Measurements from ENCODE around the gene ATP2B3.
A peak's percentile ranks its signal among the peaks of the same experiment; 100 is the strongest.
"Not testable (repeated sequence)": the region's sequence is repeated elsewhere in the genome, so short reads cannot be mapped to it uniquely, and the experiment has no call there.

Gene ATP2B3

DNA sequence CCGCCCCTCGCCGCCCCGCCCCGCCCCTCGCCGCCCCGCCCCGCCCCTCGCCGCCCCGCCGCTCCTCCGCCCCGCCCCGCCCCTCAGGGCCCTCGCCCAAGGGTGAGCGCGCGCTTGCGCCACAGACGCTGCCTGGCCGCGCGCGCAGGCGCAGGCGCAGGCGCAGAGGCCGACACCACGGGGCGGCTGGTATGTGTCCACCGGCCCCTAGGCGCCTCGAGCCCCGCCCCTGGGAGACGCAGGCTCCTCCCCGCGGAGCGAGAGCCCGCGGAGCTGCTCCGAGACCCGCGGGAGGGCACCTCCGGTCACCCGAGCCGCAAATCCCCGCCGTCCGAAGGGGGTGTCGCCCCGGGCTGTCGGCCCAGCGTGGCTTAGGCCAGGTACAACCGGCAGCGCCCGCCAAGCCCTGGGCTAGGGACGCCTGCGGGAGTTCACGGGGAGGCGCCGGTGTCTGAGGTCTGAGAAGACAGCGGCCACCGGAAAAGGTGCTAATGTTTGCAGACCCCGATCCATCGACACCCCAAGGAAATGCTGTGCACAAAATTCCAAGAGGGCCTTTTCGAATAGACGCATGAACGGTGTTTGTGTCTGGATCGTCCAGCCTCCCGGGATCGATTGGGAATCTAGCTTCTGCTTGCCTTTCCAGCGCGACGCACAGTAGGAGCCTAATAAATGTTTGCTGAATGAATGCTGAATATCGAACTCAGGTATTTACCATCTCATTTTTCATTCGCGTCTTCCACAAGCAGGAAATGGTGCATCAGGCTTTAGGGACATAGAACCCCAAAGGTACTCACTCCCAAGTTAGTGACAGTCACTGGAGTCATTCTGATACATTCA lies 82.0 kb downstream of the ATP2B3 start:
- peak; percentile 66 for DNase-seq

DNA sequence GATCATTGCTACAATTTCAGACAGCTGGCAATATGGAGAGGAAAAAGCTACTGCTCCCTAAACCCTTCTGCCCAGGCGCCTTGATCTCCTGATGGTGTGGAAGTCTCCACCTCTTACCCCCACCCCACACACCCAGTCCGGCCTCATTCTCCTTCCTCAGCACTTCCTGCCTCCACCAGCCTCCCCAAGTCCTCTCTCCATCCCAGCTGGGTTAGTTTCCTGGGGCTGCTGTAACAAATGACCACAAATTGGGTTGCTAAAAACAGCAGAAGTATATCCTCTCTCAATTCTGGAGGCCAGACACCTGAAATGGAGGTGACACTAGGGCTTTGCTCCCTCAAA lies 82.6 kb downstream of the ATP2B3 start:
- DNase-seq, result no peak

DNA sequence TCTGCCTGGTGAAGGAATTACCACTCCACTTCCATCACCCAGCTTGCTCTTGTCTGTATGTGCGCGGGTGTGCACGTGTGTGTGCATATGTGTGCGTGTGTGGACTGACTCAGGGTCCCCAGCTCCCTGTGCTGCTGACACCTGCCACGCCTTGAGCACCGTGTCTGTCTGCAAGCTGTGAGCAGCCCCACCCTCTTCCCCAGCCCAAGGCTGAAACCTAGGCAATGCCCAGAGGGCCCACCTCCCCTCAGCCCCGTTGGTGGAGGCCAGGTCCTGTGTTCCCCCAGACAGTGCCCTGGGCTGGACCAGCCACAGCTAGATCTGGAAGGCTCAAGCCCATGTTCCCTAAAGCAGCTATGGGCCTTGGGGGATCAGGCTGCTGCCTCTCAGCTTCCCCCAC lies 83.5 kb downstream of the ATP2B3 start:
- DNase-seq, result no peak

- no peak for DNase-seq
These were observed 84.2 kb downstream of the ATP2B3 start for GRCh38 chrX:153601511-153602110.

DNA sequence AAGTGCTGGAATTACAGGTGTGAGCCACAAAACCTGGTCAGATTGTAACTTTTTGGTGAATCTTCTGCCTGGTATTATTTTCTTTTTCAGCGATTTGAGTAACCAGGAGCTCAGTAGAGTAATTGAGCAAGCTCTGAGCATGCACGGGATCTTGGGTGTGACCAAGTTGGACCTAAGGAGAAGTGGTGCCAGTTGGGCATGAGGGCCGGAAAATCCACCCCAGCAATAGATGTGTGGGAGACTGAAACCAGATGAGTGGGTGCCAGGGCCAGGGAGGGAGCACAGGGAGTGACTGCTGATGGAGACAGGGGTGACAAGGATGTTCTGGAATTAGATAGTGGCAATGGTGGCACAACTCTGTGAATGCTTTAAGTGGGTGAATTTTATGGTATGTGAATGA lies 85.2 kb downstream of the ATP2B3 start:
- DNase-seq, result no peak

DNA sequence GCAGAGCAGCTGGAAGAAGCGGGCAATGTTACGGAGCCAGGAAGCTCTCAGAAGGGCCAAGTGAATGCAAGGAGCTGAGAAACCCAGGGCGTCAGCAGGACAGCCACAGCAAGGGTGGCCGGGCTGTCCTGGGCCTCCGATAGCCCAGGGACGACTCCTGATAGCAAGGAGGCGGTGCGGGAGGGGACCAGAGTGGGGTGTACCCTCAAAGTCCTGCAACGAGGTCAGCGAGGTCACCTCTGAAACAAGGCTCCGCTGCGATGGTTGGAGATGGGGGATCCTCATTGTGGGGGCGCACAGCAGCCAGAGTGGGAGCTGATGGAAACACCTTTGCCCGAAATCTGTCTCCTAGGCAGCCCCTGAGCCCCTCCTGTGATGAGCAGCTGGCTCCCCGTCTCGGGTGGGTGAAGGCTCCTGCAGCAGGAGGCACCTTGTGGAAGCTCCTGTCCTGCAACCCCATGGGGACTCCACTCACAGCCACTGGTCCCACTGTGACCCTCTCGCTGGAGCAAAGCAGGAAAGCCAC lies 85.8 kb downstream of the ATP2B3 start:
- no peak for DNase-seq

DNA sequence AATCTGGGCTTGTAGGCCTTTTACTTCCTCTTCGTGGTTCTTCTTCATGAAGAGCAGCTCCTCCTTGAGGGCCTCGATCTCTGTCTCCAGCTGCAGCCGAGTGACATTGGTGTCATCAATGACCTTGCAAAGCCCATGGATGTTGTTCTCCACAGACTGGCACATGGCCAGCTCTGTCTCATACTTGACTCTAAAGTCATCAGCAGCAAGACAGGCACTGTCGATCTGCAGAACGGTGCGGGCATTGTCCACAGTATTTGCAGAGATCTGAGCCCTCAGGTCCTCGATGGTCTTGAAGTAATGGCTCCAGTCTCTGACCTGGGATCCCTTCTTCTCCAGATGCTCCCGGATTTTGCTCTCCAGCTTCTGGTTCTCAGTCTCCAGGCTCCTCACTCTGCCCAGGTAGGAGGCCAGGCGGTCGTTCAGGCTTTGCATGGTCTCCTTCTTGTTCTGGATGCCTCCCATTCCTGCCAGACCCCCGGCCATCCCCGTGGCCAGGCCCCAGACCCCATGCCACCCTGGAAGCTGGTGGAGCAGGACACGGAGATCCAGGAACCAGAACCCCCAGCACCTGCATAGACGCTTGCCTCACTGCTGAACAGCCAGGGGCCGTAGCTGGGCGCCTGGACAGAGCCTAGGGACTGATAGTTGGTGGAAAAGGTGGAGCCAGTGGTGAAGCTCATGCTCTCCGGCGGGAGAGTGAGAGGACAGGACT lies 87.4 kb downstream of the ATP2B3 start:
- not testable (repeated sequence) for DNase-seq

GRCh38 chrX:153606503-153606902 lies 89.1 kb downstream of the ATP2B3 start:
- DNase-seq, result no peak

GRCh38 chrX:153608376-153608775 lies 90.9 kb downstream of the ATP2B3 start:
- DNase-seq, result no peak

DNA sequence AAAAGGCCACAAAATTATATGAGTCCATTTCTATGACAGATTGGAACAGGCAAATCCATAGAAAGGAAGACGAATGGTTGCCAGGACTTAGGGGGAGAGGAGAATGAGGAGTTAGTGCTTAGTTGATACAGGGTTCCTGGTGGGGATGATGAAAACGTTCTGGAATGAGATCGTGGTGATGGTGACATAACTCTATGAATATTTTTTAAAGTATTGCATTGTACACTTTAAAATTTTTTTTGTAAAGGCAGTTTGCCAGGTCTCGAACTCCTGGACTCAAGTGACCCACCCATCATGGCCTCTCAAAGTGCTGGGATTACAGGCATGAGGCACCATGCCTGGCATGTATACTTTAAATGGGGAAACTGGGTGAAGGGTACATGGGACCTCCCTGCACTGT lies 91.4 kb downstream of the ATP2B3 start:
- DNase-seq, result no peak

DNA sequence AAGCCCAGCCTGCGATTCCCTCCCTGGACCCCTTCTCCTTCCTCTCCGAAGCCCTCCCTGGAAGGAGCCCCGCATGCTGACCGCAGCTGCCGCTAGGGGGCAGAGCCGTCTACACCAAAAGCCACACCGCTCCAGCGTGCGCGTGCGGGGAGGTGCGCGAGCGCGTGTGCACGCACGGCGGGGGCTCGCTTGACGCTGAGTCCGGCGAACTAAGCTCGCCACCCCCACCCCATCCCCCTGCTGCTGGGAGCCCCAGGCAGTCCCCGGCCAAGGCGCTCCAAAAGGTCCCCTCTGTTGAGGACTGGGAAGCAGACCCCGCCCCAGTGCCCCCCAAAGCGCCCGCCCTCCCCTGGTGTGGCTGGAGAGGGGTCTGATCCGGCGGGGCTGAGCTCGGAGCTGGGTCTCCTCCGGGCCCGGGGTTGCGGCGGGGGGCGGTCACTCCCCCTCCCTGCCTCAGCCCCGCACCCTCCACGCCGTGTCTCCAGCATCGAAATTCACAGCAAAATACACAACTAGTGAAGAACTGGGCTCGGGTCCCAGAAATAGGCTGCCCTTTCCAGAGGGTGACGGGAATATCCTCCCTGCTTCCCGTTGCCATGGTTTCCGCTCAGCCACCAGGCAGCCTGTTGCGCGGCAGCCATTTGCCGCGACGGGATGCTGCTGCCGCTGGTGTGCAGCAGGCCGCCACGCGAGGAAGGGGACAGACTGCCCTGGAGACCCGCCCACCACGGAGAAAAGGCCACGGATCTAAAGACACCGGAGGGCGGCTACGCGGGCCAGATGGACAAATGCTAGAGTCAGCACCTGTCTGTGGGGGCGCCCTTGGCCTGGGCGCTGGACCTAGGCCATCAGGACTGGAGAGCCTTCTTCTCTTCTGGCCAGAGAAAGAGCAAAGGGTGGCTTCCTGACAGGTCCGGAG lies 92.7 kb downstream of the ATP2B3 start:
- DNase-seq, result peak; percentile 22

GRCh38 chrX:153610836-153611213 lies 93.4 kb downstream of the ATP2B3 start:
- no peak for DNase-seq

- DNase-seq, result no peak
These were observed 94.1 kb downstream of the ATP2B3 start for GRCh38 chrX:153611298-153612095.

GRCh38 chrX:153612413-153612812 lies 95.0 kb downstream of the ATP2B3 start:
- no peak for DNase-seq

GRCh38 chrX:153614818-153615217 lies 97.4 kb downstream of the ATP2B3 start:
- DNase-seq, result no peak

- no peak for DNase-seq
These were observed 103.1 kb downstream of the ATP2B3 start for GRCh38 chrX:153620576-153620975.

DNA sequence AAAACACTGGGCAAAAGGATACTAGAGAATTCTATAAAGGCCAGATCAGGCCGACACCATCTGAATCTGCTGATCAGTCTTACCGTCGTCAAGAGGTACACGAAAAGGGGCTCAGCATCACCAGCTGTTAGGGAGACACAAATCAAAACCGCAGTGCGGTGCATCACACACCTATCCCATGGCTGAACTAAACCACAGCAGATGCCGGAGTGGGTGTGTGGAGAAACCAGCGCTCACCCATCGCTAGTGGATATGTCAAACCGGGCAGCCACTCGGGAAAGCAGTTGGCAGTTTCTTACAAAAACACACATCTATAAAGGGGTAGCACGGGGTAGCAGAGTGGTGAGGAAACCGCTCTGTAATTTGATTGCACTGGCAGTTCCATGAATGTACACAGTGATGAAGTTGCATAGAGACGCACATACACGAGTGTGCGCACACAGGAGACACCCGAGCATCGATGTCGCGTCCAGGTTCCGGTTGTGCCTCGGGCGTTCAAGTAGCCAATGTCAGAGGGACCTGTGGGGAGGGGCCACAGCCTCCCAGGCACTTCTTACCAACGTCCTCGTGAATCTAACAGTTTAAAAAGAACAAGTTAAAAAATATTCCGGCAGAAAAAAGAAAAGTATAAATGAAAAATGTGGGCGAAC lies 104.6 kb downstream of the ATP2B3 start:
- DNase-seq, result no peak

GRCh38 chrX:153622661-153623309 lies 105.3 kb downstream of the ATP2B3 start:
- no peak for DNase-seq

GRCh38 chrX:153623310-153624029 lies 106.0 kb downstream of the ATP2B3 start:
- no peak for DNase-seq
